GM21447 (cell line): Measurements from ENCODE around the gene OR8H1.

Experiments used
- ATAC-seq: cut with Tn5 transposase; IDR thresholded peaks from one replicate; pipeline ENCODE4 v1.9.1; 2021; ENCODE audit not compliant: unreplicated experiment

The OR8H1 gene

GRCh38 chr11:56292154-56292553 lies at the start of gene OR8H1:
Gene OR8H1 (minus strand): TSS chr11:56292254. CDS start chr11:56291062, 1,192 bp downstream.
- no peak for ATAC-seq

GRCh38 chr11:56340289-56340688 lies 48.2 kb upstream of the OR8H1 start:
- no peak for ATAC-seq

- no peak for ATAC-seq
Observed at GRCh38 chr11:56333156-56333555, 41.1 kb upstream of the OR8H1 start.

GRCh38 chr11:56331861-56332491 lies 39.9 kb upstream of the OR8H1 start:
- no peak for ATAC-seq

- no peak for ATAC-seq
Observed at GRCh38 chr11:56314844-56315243, 22.8 kb upstream of the OR8H1 start, which contains the start of gene OR8K3. Gene OR8K3 (plus strand): TSS chr11:56315144. CDS start chr11:56318307, 3,163 bp downstream.

GRCh38 chr11:56307836-56308235 lies 15.8 kb upstream of the OR8H1 start:
- ATAC-seq = no peak

- ATAC-seq = no peak
Observed at GRCh38 chr11:56296898-56297297, 4.8 kb upstream of the OR8H1 start.

GRCh38 chr11:56273854-56274253 lies 18.2 kb downstream of the OR8H1 start, which contains the start of gene OR5T1:
Gene OR5T1 (plus strand): TSS chr11:56274154. CDS start chr11:56275639, 1,485 bp downstream.
- ATAC-seq = no peak

- no peak for ATAC-seq
Observed at GRCh38 chr11:56271092-56271491, 21.0 kb downstream of the OR8H1 start.

- no peak for ATAC-seq
Observed at GRCh38 chr11:56251954-56252353, 40.1 kb downstream of the OR8H1 start, which contains the start of gene OR5T3. Gene OR5T3 (plus strand): TSS chr11:56252254. CDS start chr11:56252254, 0 bp downstream.
